Measurements from ENCODE around the gene MADD.

DNA sequence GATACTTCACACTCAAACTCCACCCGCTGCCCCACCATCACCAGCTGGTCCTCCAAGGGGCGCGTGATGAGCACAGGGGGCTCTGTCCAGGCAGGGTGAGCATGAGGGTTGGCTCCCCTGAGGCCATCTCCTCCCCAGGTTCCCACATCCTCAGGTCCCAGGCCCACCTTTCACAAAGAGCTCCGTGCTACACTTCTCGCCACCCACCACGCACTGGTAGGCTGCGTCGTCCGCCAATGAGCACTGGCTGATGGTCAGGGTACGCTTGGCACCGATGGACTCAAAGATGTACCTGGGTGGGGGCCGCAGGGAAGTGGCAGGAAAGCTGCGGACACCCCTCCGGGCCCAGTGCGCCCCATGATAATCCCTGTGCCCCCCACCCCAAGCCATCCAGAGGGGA, 72.9 kb downstream of the MADD start:
- no peak for TF ChIP-seq EZH2 (IDR thresholded peaks at IDR 0.05; ENCODE audit: borderline replicate concordance, low read depth, low read length, severe bottlenecking)
- TF ChIP-seq, protein P1, sequence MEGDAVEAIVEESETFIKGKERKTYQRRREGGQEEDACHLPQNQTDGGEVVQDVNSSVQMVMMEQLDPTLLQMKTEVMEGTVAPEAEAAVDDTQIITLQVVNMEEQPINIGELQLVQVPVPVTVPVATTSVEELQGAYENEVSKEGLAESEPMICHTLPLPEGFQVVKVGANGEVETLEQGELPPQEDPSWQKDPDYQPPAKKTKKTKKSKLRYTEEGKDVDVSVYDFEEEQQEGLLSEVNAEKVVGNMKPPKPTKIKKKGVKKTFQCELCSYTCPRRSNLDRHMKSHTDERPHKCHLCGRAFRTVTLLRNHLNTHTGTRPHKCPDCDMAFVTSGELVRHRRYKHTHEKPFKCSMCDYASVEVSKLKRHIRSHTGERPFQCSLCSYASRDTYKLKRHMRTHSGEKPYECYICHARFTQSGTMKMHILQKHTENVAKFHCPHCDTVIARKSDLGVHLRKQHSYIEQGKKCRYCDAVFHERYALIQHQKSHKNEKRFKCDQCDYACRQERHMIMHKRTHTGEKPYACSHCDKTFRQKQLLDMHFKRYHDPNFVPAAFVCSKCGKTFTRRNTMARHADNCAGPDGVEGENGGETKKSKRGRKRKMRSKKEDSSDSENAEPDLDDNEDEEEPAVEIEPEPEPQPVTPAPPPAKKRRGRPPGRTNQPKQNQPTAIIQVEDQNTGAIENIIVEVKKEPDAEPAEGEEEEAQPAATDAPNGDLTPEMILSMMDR (IDR thresholded peaks at IDR 0.05; ENCODE audit: extremely low read depth in 1 of 2, insufficient read depth in 1 of 2, low read depth in 1 of 2, low read length in 2 of 2): no peak
- TF ChIP-seq POLR2A (IDR thresholded peaks at IDR 0.05; ENCODE audit: low read depth, low read length): no peak
- TF ChIP-seq JUN (IDR thresholded peaks at IDR 0.05; ENCODE audit: borderline replicate concordance, insufficient read depth, insufficient read length, low read depth): no peak
- TF ChIP-seq GATA2 (IDR thresholded peaks at IDR 0.05; ENCODE audit: insufficient read depth, insufficient read length, low read depth, low read length): no peak
- TF ChIP-seq FOS (IDR thresholded peaks at IDR 0.05; ENCODE audit: borderline replicate concordance, insufficient read depth, low read length): no peak
- TF ChIP-seq POLR2AphosphoS5 (IDR thresholded peaks at IDR 0.05; ENCODE audit: insufficient read depth, low read depth, low read length): no peak
- TF ChIP-seq, protein P2, sequence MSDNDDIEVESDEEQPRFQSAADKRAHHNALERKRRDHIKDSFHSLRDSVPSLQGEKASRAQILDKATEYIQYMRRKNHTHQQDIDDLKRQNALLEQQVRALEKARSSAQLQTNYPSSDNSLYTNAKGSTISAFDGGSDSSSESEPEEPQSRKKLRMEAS (IDR thresholded peaks at IDR 0.05; ENCODE audit: insufficient read depth, insufficient read length): no peak
- TF ChIP-seq MYC (IDR thresholded peaks at IDR 0.05; ENCODE audit: low read depth, low read length): no peak

Measured in endothelial cell of umbilical vein (primary cell).